Endodermal cell (in vitro differentiated cells): ENCODE results near the gene ARMH1. TPM values are rescaled to one million over a fixed set of nuclear protein-coding genes. Genes with fewer than 3 reads are reported as not detected.

Experiments
- DNase-seq: peaks from one replicate; pipeline ENCODE4 v3.0.0-alpha.2; 2017
- H3K27ac ChIP-seq: 2 replicates; pipeline ENCODE4 v1.5.1; 2013; ENCODE audit warnings: mild to moderate bottlenecking, low read depth, low read length, moderate library complexity
- H3K27me3 ChIP-seq: 2 replicates; pipeline ENCODE4 v1.6.1; 2013; ENCODE audit warnings: mild to moderate bottlenecking, low read length, moderate library complexity; ENCODE audit not compliant: insufficient read depth, control insufficient read depth, poor library complexity, severe bottlenecking
- H3K36me3 ChIP-seq: 2 replicates; pipeline ENCODE4 v1.7.0; 2013; ENCODE audit warnings: mild to moderate bottlenecking, low read length, moderate library complexity; ENCODE audit not compliant: control insufficient read depth, insufficient read depth
- H3K4me1 ChIP-seq: one replicate; pipeline ENCODE4 v1.7.0; 2013; ENCODE audit warnings: low read length; ENCODE audit not compliant: control insufficient read depth, insufficient read depth
- H3K4me3 ChIP-seq: 2 replicates; pipeline ENCODE4 v1.5.1; 2013; ENCODE audit warnings: mild to moderate bottlenecking, low read length, moderate library complexity
- H3K9ac ChIP-seq: 2 replicates; pipeline ENCODE4 v1.6.1; 2013; ENCODE audit warnings: mild to moderate bottlenecking, low read length, moderate library complexity; ENCODE audit not compliant: poor library complexity, severe bottlenecking; ENCODE audit errors: extremely low read depth
- H3K9me3 ChIP-seq: 2 replicates; pipeline ENCODE4 v1.6.1; 2013; ENCODE audit warnings: mild to moderate bottlenecking, low read length, moderate library complexity; ENCODE audit not compliant: control insufficient read depth
- H3K27ac Mint-ChIP-seq: 2 replicates; pipeline ENCODE4 v1.8.0; 2020; ENCODE audit warnings: mixed read lengths
- H3K27me3 Mint-ChIP-seq: 2 replicates; pipeline ENCODE4 v1.8.0; 2021; ENCODE audit warnings: mild to moderate bottlenecking, mixed read lengths; ENCODE audit not compliant: insufficient read depth
- H3K36me3 Mint-ChIP-seq: 2 replicates; pipeline ENCODE4 v1.8.0; 2020; ENCODE audit warnings: low read depth, mixed read lengths
- H3K4me1 Mint-ChIP-seq: 2 replicates; pipeline ENCODE4 v1.8.0; 2020; ENCODE audit warnings: mixed read lengths
- H3K4me3 Mint-ChIP-seq: 2 replicates; pipeline ENCODE4 v1.8.0; 2020; ENCODE audit warnings: mild to moderate bottlenecking, moderate library complexity, mixed read lengths
- H3K9me3 Mint-ChIP-seq: 2 replicates; pipeline ENCODE4 v1.8.0; 2020; ENCODE audit warnings: mild to moderate bottlenecking, mixed read lengths
- CTCF ChIP-seq: fragments of 200-600 bp; sonication (generic); conservative IDR thresholded peaks from 2 replicates; pipeline ENCODE4 v1.5.0; 2021; ENCODE audit warnings: antibody characterized with exemption, mild to moderate bottlenecking
- WGBS, 2 experiments: methylation state at CpG; one replicate each; pipeline versions ENCODE4 v1.1.5 to v1.1.7; 2013; ENCODE audit warnings: missing lambda C conversion rate in 2 of 2, mixed read lengths in 1 of 2; ENCODE audit not compliant: insufficient coverage in 1 of 2, insufficient read length in 1 of 2; 5-methylcytosine and 5-hydroxymethylcytosine counted together
- total RNA-seq, 2 donors: library from RNA; stranded (reverse); fragmentation: NEBNext Ultra II Directional in 1 of 2; extraction: Animal tissue kit (Norgen Biotek cat#: 25700) in 1 of 2; gene quantifications; 2 replicates in 1 of 2; 3 replicates in 1 of 2; pipeline ENCODE4 v1.2.1, GENCODE V29; 2021

Gene ARMH1
- total RNA-seq, 2 donors from 2014 or later = 3.9 to 6.3 TPM

GRCh38 chr1:44739307-44740178, 65.0 kb downstream of the ARMH1 start, which contains the start of gene KIF2C:
Gene KIF2C (plus strand): TSS chr1:44739837. CDS start chr1:44739933, 96 bp downstream.
- H3K4me3 ChIP-seq = peak within 1 kb of the TSS; percentile 100
- Mint-ChIP-seq H3K36me3 (peaks cover 25% of the 10 kb centered on the region), H3K27ac (peak within 1 kb of the TSS; percentile 99), H3K9me3 (peaks cover 7% of the 10 kb centered on the region), H3K27me3 (peaks cover 2% of the 10 kb centered on the region), H3K4me3 (peak within 1 kb of the TSS; percentile 95), H3K4me1 (peaks cover 7% of the 10 kb centered on the region)
- DNase-seq = peak; percentile 98
- H3K27ac ChIP-seq = peak within 1 kb of the TSS; percentile 1
- H3K9me3 ChIP-seq = no peaks in the 10 kb centered on the region
- peaks cover 23% of the 10 kb centered on the region for H3K36me3 ChIP-seq
- H3K27me3 ChIP-seq = no peaks in the 10 kb centered on the region
- 3 to 12% methylated on average over 19 to 57 of the region's 57 CpGs for WGBS, 2 experiments
- no peaks in the 10 kb centered on the region for H3K4me1 ChIP-seq
- H3K9ac ChIP-seq = peak within 1 kb of the TSS; percentile 90
- TF ChIP-seq CTCF = no peak

GRCh38 chr1:44740179-44740617, 65.7 kb downstream of the ARMH1 start:
- no peaks in the 10 kb centered on the region for H3K4me1 ChIP-seq
- Mint-ChIP-seq H3K9me3 (peaks cover 7% of the 10 kb centered on the region), H3K4me3 (peak overlapping the region; percentile 95), H3K27ac (peak overlapping the region; percentile 99), H3K27me3 (peaks cover 2% of the 10 kb centered on the region), H3K36me3 (peaks cover 25% of the 10 kb centered on the region), H3K4me1 (peaks cover 7% of the 10 kb centered on the region)
- TF ChIP-seq CTCF = no peak
- peak overlapping the region; percentile 90 for H3K9ac ChIP-seq
- peaks cover 23% of the 10 kb centered on the region for H3K36me3 ChIP-seq
- peak overlapping the region; percentile 100 for H3K4me3 ChIP-seq
- DNase-seq = no peak
- no peaks in the 10 kb centered on the region for H3K9me3 ChIP-seq
- no peak overlapping the region for H3K27ac ChIP-seq
- H3K27me3 ChIP-seq = no peaks in the 10 kb centered on the region
- 2 to 3% methylated on average over 13 to 14 of the region's 14 CpGs for WGBS, 2 experiments

GRCh38 chr1:44743211-44743610, 68.7 kb downstream of the ARMH1 start:
- H3K36me3 Mint-ChIP-seq = peaks cover 42% of the 10 kb centered on the region
- no peak overlapping the region for H3K4me3 Mint-ChIP-seq
- H3K9ac ChIP-seq = no peak overlapping the region

More at GRCh38 chr1:44743211-44743610, 68.7 kb downstream of the ARMH1 start:
- peak overlapping the region; percentile 78 for H3K27ac Mint-ChIP-seq
- H3K27me3 ChIP-seq = no peaks in the 10 kb centered on the region
- no peaks in the 10 kb centered on the region for H3K4me1 ChIP-seq
- no peak for TF ChIP-seq CTCF
- H3K27ac ChIP-seq = no peak overlapping the region
- H3K4me3 ChIP-seq = no peak overlapping the region
- WGBS, 2 experiments = 93% methylated on average over 1 of the region's 1 CpG; no CpG with 5 or more reads in 1 of the 2 experiments
- peaks cover 42% of the 10 kb centered on the region for H3K36me3 ChIP-seq
- H3K4me1 Mint-ChIP-seq = peaks cover 7% of the 10 kb centered on the region
- DNase-seq = no peak
- peaks cover 6% of the 10 kb centered on the region for H3K9me3 Mint-ChIP-seq
- no peaks in the 10 kb centered on the region for H3K27me3 Mint-ChIP-seq
- no peaks in the 10 kb centered on the region for H3K9me3 ChIP-seq
